T-cell (primary cell): ENCODE data around the gene OR8S1. TPM values are rescaled to one million over a fixed set of nuclear protein-coding genes. Genes with fewer than 3 reads are reported as not detected.
"Not testable (repeated sequence)": the region's sequence is repeated elsewhere in the genome, so short reads cannot be mapped to it uniquely, and the experiment has no call there.

Source experiments
- ATAC-seq, 4 experiments: fragments of 200-7000 bp in 3 of 4; fragments of 150-1000 bp in 1 of 4; cut with Tn5 transposase; replicated peaks in 1 of 4; 1 replicate in 3 of 4; 2 replicates in 1 of 4; pipeline ENCODE4 v1.10.0; 2021; ENCODE audit warnings: moderate library complexity in 3 of 4, mild to moderate bottlenecking in 2 of 4, moderate number of reproducible peaks in 1 of 4
- CTCF ChIA-PET, 2 donors: fragments of 300-600 bp; sonication (Branson Sonifier 250); formaldehyde crosslinking; loops; one replicate each; lab custom pipeline; 2022; ENCODE audit warnings: antibody characterized with exemption in 2 of 2; lab: Charles Lee
- POLR2A ChIA-PET, 2 donors: fragments of 300-600 bp; sonication (Branson Sonifier 250); formaldehyde crosslinking; loops; one replicate each; lab custom pipeline; 2022; ENCODE audit warnings: antibody characterized with exemption in 2 of 2; lab: Charles Lee
- DNase-seq, 35 experiments: peaks; one replicate each; pipeline versions ENCODE4 v3.0.0 to v3.0.0-alpha.2; 2013 to 2023
- H3K27ac ChIP-seq: one replicate; pipeline ENCODE4 v1.5.1; 2013; ENCODE audit warnings: low read length
- H3K27me3 ChIP-seq, 2 experiments: replicated peaks in 1 of 2; 1 replicate in 1 of 2; 2 replicates in 1 of 2; pipeline versions ENCODE4 v1.6.1 to v1.7.0; 2013; ENCODE audit warnings: low read length in 1 of 2, mixed read lengths in 1 of 2; ENCODE audit not compliant: control insufficient read depth in 2 of 2, insufficient read depth in 2 of 2; ENCODE audit errors: extremely low read depth in 1 of 2
- H3K36me3 ChIP-seq, 2 donors: 1 replicate in 1 of 2; 2 replicates in 1 of 2; pipeline versions ENCODE4 v1.6.1 to v1.7.0; 2013; ENCODE audit warnings: low read length in 1 of 2; ENCODE audit not compliant: control insufficient read depth in 2 of 2, insufficient read depth in 1 of 2; ENCODE audit errors: extremely low read depth in 1 of 2
- H3K4me1 ChIP-seq, 2 experiments: 1 replicate in 1 of 2; 2 replicates in 1 of 2; pipeline versions ENCODE4 v1.6.1 to v1.7.0; 2013; ENCODE audit warnings: low read length in 2 of 2, mixed read lengths in 1 of 2; ENCODE audit not compliant: insufficient read depth in 2 of 2, control insufficient read depth in 1 of 2; ENCODE audit errors: extremely low read depth in 1 of 2
- H3K4me3 ChIP-seq, 2 donors: 1 replicate in 1 of 2; 2 replicates in 1 of 2; pipeline versions ENCODE4 v1.5.1 to v1.7.0; 2013; ENCODE audit warnings: mild to moderate bottlenecking in 2 of 2, low read length in 1 of 2, moderate library complexity in 1 of 2; ENCODE audit not compliant: control insufficient read depth in 1 of 2; ENCODE audit errors: extremely low read depth in 1 of 2
- H3K9me3 ChIP-seq: 2 replicates; pipeline ENCODE4 v1.7.0; 2013
- H3K27ac Mint-ChIP-seq, 2 donors: one replicate each; pipeline ENCODE4 v1.8.0; 2020 to 2021; ENCODE audit warnings: mild to moderate bottlenecking in 2 of 2, mixed read lengths in 2 of 2
- H3K27me3 Mint-ChIP-seq, 2 donors: one replicate each; pipeline ENCODE4 v1.8.0; 2021 to 2022; ENCODE audit warnings: mixed read lengths in 2 of 2
- H3K36me3 Mint-ChIP-seq: one replicate; pipeline ENCODE4 v1.8.0; 2021; ENCODE audit warnings: mixed read lengths
- H3K4me1 Mint-ChIP-seq, 3 donors: one replicate each; pipeline ENCODE4 v1.8.0; 2020 to 2022; ENCODE audit warnings: mixed read lengths in 3 of 3, mild to moderate bottlenecking in 1 of 3
- H3K4me3 Mint-ChIP-seq, 3 donors: one replicate each; pipeline ENCODE4 v1.8.0; 2020 to 2022; ENCODE audit warnings: mild to moderate bottlenecking in 3 of 3, mixed read lengths in 3 of 3, moderate library complexity in 3 of 3
- H3K9me3 Mint-ChIP-seq, 3 donors: one replicate each; pipeline ENCODE4 v1.8.0; 2020 to 2022; ENCODE audit warnings: mixed read lengths in 3 of 3
- WGBS: methylation state at CpG from one replicate; pipeline ENCODE4 v1.1.5; 2013; ENCODE audit warnings: missing lambda C conversion rate; ENCODE audit not compliant: insufficient coverage; 5-methylcytosine and 5-hydroxymethylcytosine counted together
- total RNA-seq, 35 experiments: library from RNA in 6 of 35; stranded (reverse) in 6 of 35; fragments of 120-200 nt in 1 of 35; gene quantifications; one replicate each; pipeline versions ENCODE4 v1.2.1 to v1.2.4 and lab custom pipeline; 2013 to 2026

OR8S1 gene
- total RNA-seq, 5 donors from 2014 or later (not counting 1 experiment from before 2014, with no cell fraction given) = not detected

GRCh38 chr12:48520381-48520780, 5.1 kb upstream of the OR8S1 start:
- H3K36me3 ChIP-seq, CTCF ChIA-PET, H3K36me3 Mint-ChIP-seq, H3K27me3 ChIP-seq, DNase-seq, H3K4me1 Mint-ChIP-seq, H3K27ac ChIP-seq, POLR2A ChIA-PET, H3K27me3 Mint-ChIP-seq, H3K4me3 ChIP-seq, ATAC-seq, H3K4me1 ChIP-seq, H3K27ac Mint-ChIP-seq, H3K9me3 ChIP-seq, H3K9me3 Mint-ChIP-seq, H3K4me3 Mint-ChIP-seq: not testable (repeated sequence)
- 91% methylated on average over 13 of the region's 24 CpGs for WGBS

- CTCF ChIA-PET = no interaction called here
Measured at GRCh38 chr12:48527891-48528670, 2.6 kb downstream of the OR8S1 start.

GRCh38 chr12:48532601-48533000, 7.2 kb downstream of the OR8S1 start:
- peak overlapping the region in 1 of 3 donors; percentile 45 for H3K4me3 Mint-ChIP-seq
- H3K27me3 Mint-ChIP-seq = no peaks in the 10 kb centered on the region
- POLR2A ChIA-PET = interaction anchor here in 1 of 2 donors (0.6 kb wide), 1 partner anchor 43 kb away, joined by 3 read pairs; no protein-coding TSS in a partner anchor

More at GRCh38 chr12:48527891-48528670, 2.6 kb downstream of the OR8S1 start:
- Mint-ChIP-seq H3K27me3 (peaks cover 0 to 6% of the 10 kb centered on the region in 2 donors), H3K9me3 (no peaks in the 10 kb centered on the region), H3K27ac (no peak overlapping the region), H3K4me3 (no peak overlapping the region), H3K36me3 (no peaks in the 10 kb centered on the region), H3K4me1 (peaks cover 15 to 21% (median 16%) of the 10 kb centered on the region in 3 donors)
- 91% methylated on average over 43 of the region's 44 CpGs for WGBS
- no peak for DNase-seq
- POLR2A ChIA-PET = interaction anchor here in 1 of 2 donors (0.6 kb wide), 1 partner anchor 1062 kb away, joined by 4 read pairs; no protein-coding TSS in a partner anchor
- no peak for ATAC-seq
- no peak overlapping the region for H3K27ac ChIP-seq
- H3K4me3 ChIP-seq = no peak overlapping the region
- no peaks in the 10 kb centered on the region for H3K9me3 ChIP-seq
- H3K27me3 ChIP-seq = peaks cover 0 to 6% of the 10 kb centered on the region in 2 experiments
- H3K4me1 ChIP-seq = peaks cover 0 to 11% of the 10 kb centered on the region in 2 experiments
- H3K36me3 ChIP-seq = no peaks in the 10 kb centered on the region

GRCh38 chr12:48536602-48537001, 11.2 kb downstream of the OR8S1 start:
- Mint-ChIP-seq H3K27me3 (no peaks in the 10 kb centered on the region), H3K4me3 (no peak overlapping the region), H3K36me3 (no peaks in the 10 kb centered on the region), H3K9me3 (peaks cover 0 to 4% (median 0%) of the 10 kb centered on the region in 3 donors), H3K27ac (no peak overlapping the region), H3K4me1 (peaks cover 20 to 25% (median 24%) of the 10 kb centered on the region in 3 donors)
- Histone ChIP-seq H3K36me3 (no peaks in the 10 kb centered on the region), H3K4me3 (no peak overlapping the region), H3K27me3 (peaks cover 3 to 6% of the 10 kb centered on the region in 2 experiments), H3K27ac (no peak overlapping the region), H3K4me1 (peaks cover 0 to 13% of the 10 kb centered on the region in 2 experiments), H3K9me3 (no peaks in the 10 kb centered on the region)
- ATAC-seq = no peak
- no peak for DNase-seq
- CTCF ChIA-PET = no interaction called here
- POLR2A ChIA-PET = no interaction called here
- no CpG with 5 or more reads among the region's 1 CpG for WGBS

More at GRCh38 chr12:48532601-48533000, 7.2 kb downstream of the OR8S1 start:
- peak in 2 of 4 experiments; percentile 61 to 70 for ATAC-seq
- Mint-ChIP-seq H3K27ac (peak overlapping the region; percentile 13 to 16), H3K36me3 (no peaks in the 10 kb centered on the region), H3K9me3 (peaks cover 0 to 4% (median 0%) of the 10 kb centered on the region in 3 donors), H3K4me1 (peaks cover 23 to 31% (median 27%) of the 10 kb centered on the region in 3 donors)
- no peaks in the 10 kb centered on the region for H3K36me3 ChIP-seq
- peaks cover 0 to 2% of the 10 kb centered on the region in 2 experiments for H3K27me3 ChIP-seq
- no peak overlapping the region for H3K27ac ChIP-seq
- H3K4me1 ChIP-seq = peaks cover 0 to 16% of the 10 kb centered on the region in 2 experiments
- no peaks in the 10 kb centered on the region for H3K9me3 ChIP-seq
- peak in 1 of 35 experiments; percentile 9 for DNase-seq
- CTCF ChIA-PET = interaction anchor here in 1 of 2 donors (0.6 kb wide), 1 partner anchor 17 kb away, joined by 3 read pairs; no protein-coding TSS in a partner anchor
- no peak overlapping the region for H3K4me3 ChIP-seq

- Mint-ChIP-seq H3K9me3 (no peaks in the 10 kb centered on the region), H3K27ac (no peak overlapping the region), H3K36me3 (no peaks in the 10 kb centered on the region), H3K4me1 (peaks cover 0 to 4% (median 0%) of the 10 kb centered on the region in 3 donors), H3K4me3 (no peak overlapping the region), H3K27me3 (peaks cover 0 to 2% of the 10 kb centered on the region in 2 donors)
- Histone ChIP-seq H3K27me3 (peaks cover 6 to 9% of the 10 kb centered on the region in 2 experiments), H3K4me1 (no peaks in the 10 kb centered on the region), H3K4me3 (no peak overlapping the region), H3K27ac (no peak overlapping the region), H3K36me3 (no peaks in the 10 kb centered on the region), H3K9me3 (no peaks in the 10 kb centered on the region)
- ChIA-PET CTCF (interaction anchor here (1.4 to 4.3 kb wide), 3 partner anchors 76 to 79 kb away, joined by 4 to 29 read pairs (median 10); no protein-coding TSS in a partner anchor), POLR2A (no interaction called here)
- 50% methylated on average over 1 of the region's 8 CpGs for WGBS
- DNase-seq (peak in 27 of 35 experiments; percentile 4 to 47 (median 30)), ATAC-seq (no peak)
Measured at GRCh38 chr12:48542300-48542928, 17.0 kb downstream of the OR8S1 start.

GRCh38 chr12:48545833-48546469, 20.5 kb downstream of the OR8S1 start:
- ChIA-PET POLR2A (no interaction called here), CTCF (interaction anchor here (0.8 to 0.9 kb wide), 2 partner anchors 12 to 72 kb away, joined by 3 to 4 read pairs; no protein-coding TSS in a partner anchor)
- Mint-ChIP-seq H3K36me3 (no peaks in the 10 kb centered on the region), H3K27me3 (peaks cover 4 to 5% of the 10 kb centered on the region in 2 donors), H3K27ac (no peak overlapping the region), H3K9me3 (peaks cover 0 to 5% (median 0%) of the 10 kb centered on the region in 3 donors), H3K4me3 (no peak overlapping the region), H3K4me1 (peaks cover 0 to 4% (median 0%) of the 10 kb centered on the region in 3 donors)
- no peaks in the 10 kb centered on the region for H3K4me1 ChIP-seq
- ATAC-seq = no peak
- H3K27me3 ChIP-seq = peaks cover 6% of the 10 kb centered on the region in 2 experiments
- H3K9me3 ChIP-seq = no peaks in the 10 kb centered on the region
- no peak overlapping the region for H3K27ac ChIP-seq
- no CpG with 5 or more reads among the region's 4 CpGs for WGBS
- DNase-seq = no peak
- H3K4me3 ChIP-seq = no peak overlapping the region
- H3K36me3 ChIP-seq = no peaks in the 10 kb centered on the region
